SK-N-SH (cell line): ENCODE measurements around the gene MALRD1. TPM values are rescaled to one million over a fixed set of nuclear protein-coding genes. Genes with fewer than 3 reads are reported as not detected.

Source experiments
- CTCF ChIA-PET: fragments of 300-600, 350-600 bp; formaldehyde crosslinking; extraction: SDS; loops from one replicate; lab custom pipeline; 2021; lab: Yijun Ruan, JAX
- POLR2A ChIA-PET: fragments of 350-600 bp; sonication (Branson Sonifier 250); formaldehyde crosslinking; extraction: SDS; loops from one replicate; lab custom pipeline; 2020; ENCODE audit warnings: antibody characterized with exemption, inconsistent platforms; lab: Yijun Ruan, JAX
- DNase-seq: peaks from one replicate; pipeline ENCODE4 v3.0.0; 2012
- H2AFZ ChIP-seq: fragments of 200-600 bp; sonication (generic); 2 replicates; pipeline ENCODE4 v1.8.1; 2016; ENCODE audit warnings: antibody characterized with exemption, mild to moderate bottlenecking, low read depth
- H3F3A ChIP-seq: fragments of 200-600 bp; sonication (generic); replicated peaks from 2 replicates; pipeline ENCODE3; 2016; ENCODE audit warnings: antibody characterized with exemption, mild to moderate bottlenecking; ENCODE audit not compliant: insufficient read depth
- H3K27ac ChIP-seq, 2 experiments: fragments of 200-500 bp in 1 of 2; fragments of 200-600 bp in 1 of 2; sonication (Bioruptor generic) in 1 of 2; sonication (generic), shearing (Covaris generic) in 1 of 2; 2 replicates each; pipeline versions ENCODE4 v1.5.1 to v1.6.1; 2014 to 2016; ENCODE audit warnings: low read depth in 2 of 2, inconsistent platforms in 1 of 2, low read length in 1 of 2, mild to moderate bottlenecking in 1 of 2, mixed read lengths in 1 of 2
- H3K27me3 ChIP-seq: fragments of 200-600 bp; sonication (generic), shearing (Covaris generic); 2 replicates; pipeline ENCODE4 v1.6.1; 2016; ENCODE audit warnings: mixed run types; ENCODE audit not compliant: insufficient read depth
- H3K36me3 ChIP-seq, 2 experiments: fragments of 200-500 bp in 1 of 2; fragments of 200-600 bp in 1 of 2; sonication (Bioruptor generic) in 1 of 2; sonication (generic) in 1 of 2; replicated peaks in 1 of 2; 2 replicates each; pipeline versions ENCODE3 to v1.5.1; 2014 to 2016; ENCODE audit warnings: low read length in 1 of 2, mild to moderate bottlenecking in 1 of 2; ENCODE audit not compliant: insufficient read depth in 2 of 2, control insufficient read depth in 1 of 2
- H3K4me1 ChIP-seq, 2 experiments: fragments of 200-500 bp in 1 of 2; fragments of 200-600 bp in 1 of 2; sonication (Bioruptor generic) in 1 of 2; sonication (generic), shearing (Covaris generic) in 1 of 2; 2 replicates each; pipeline versions ENCODE4 v1.5.1 to v1.6.1; 2014 to 2016; ENCODE audit warnings: low read depth in 1 of 2, low read length in 1 of 2, mixed run types in 1 of 2; ENCODE audit not compliant: insufficient read depth in 2 of 2, control insufficient read depth in 1 of 2
- H3K4me2 ChIP-seq: fragments of 200-600 bp; sonication (generic), shearing (Covaris generic); 2 replicates; pipeline ENCODE4 v1.6.1; 2017; ENCODE audit warnings: mixed run types
- H3K4me3 ChIP-seq, 2 experiments: fragments of 200-500 bp in 1 of 2; fragments of 200-600 bp in 1 of 2; sonication (Bioruptor generic) in 1 of 2; sonication (generic), shearing (Covaris generic) in 1 of 2; 2 replicates each; pipeline versions ENCODE4 v1.5.1 to v1.8.1; 2014 to 2016; ENCODE audit warnings: low read depth in 2 of 2, inconsistent platforms in 1 of 2, low read length in 1 of 2, mild to moderate bottlenecking in 1 of 2, mixed read lengths in 1 of 2, moderate library complexity in 1 of 2
- H3K79me2 ChIP-seq: fragments of 200-600 bp; sonication (generic); 2 replicates; pipeline ENCODE4 v1.8.1; 2017; ENCODE audit warnings: mild to moderate bottlenecking; ENCODE audit not compliant: insufficient read depth
- H3K9ac ChIP-seq: fragments of 200-600 bp; sonication (generic); 2 replicates; pipeline ENCODE4 v1.6.1; 2017; ENCODE audit warnings: mixed run types
- H3K9me2 ChIP-seq: fragments of 200-600 bp; sonication (generic); 2 replicates; pipeline ENCODE4 v1.6.1; 2017; ENCODE audit warnings: mixed run types
- H3K9me3 ChIP-seq: fragments of 200-600 bp; sonication (generic); 2 replicates; pipeline ENCODE4 v1.6.1; 2017; ENCODE audit warnings: mixed run types, mild to moderate bottlenecking, moderate library complexity
- H4K20me1 ChIP-seq: fragments of 200-600 bp; sonication (generic); 2 replicates; pipeline ENCODE4 v1.6.1; 2017; ENCODE audit warnings: mild to moderate bottlenecking, mixed run types; ENCODE audit not compliant: insufficient read depth
- ELF1 ChIP-seq: IDR thresholded peaks from 2 replicates; pipeline ENCODE4 v1.4.0; 2012
- EP300 ChIP-seq, 2 experiments: IDR thresholded peaks; 2 replicates each; pipeline versions ENCODE4 v1.4.0 to v1.6.1; 2012; ENCODE audit warnings: borderline replicate concordance in 1 of 2, low read depth in 1 of 2, low read length in 1 of 2
- FOSL2 ChIP-seq: IDR thresholded peaks from 2 replicates; pipeline ENCODE4 v1.4.0; 2012; ENCODE audit warnings: low read depth, mild to moderate bottlenecking, moderate library complexity, borderline replicate concordance
- FOXM1 ChIP-seq: IDR thresholded peaks from 2 replicates; pipeline ENCODE4 v1.4.0; 2012; ENCODE audit warnings: low read depth, mild to moderate bottlenecking
- GATA2 ChIP-seq: sonication (generic); formaldehyde crosslinking; IDR thresholded peaks from 2 replicates; pipeline ENCODE4 v1.5.0; 2020; ENCODE audit warnings: mild to moderate bottlenecking, missing genetic modification reagents
- MXI1 ChIP-seq: IDR thresholded peaks from 2 replicates; pipeline ENCODE4 v1.6.1; 2012; ENCODE audit warnings: mild to moderate bottlenecking, low read depth, low read length, improper control_type of control experiment
- NRF1 ChIP-seq: IDR thresholded peaks from 2 replicates; pipeline ENCODE4 v1.6.1; 2012; ENCODE audit warnings: low read depth, mild to moderate bottlenecking, low read length
- RCOR1 ChIP-seq: fragments of 150-350 bp; IDR thresholded peaks from 2 replicates; pipeline ENCODE4 v1.6.1; 2017; ENCODE audit warnings: antibody characterized with exemption, low read length
- RFX5 ChIP-seq: IDR thresholded peaks from 2 replicates; pipeline ENCODE4 v1.6.1; 2012; ENCODE audit warnings: mild to moderate bottlenecking, improper control_type of control experiment, low read length
- RXRA ChIP-seq: IDR thresholded peaks from 2 replicates; pipeline ENCODE4 v1.4.0; 2012; ENCODE audit warnings: low read depth, mild to moderate bottlenecking, borderline replicate concordance
- SIN3A ChIP-seq: IDR thresholded peaks from 2 replicates; pipeline ENCODE4 v1.6.1; 2012; ENCODE audit warnings: low read depth, mild to moderate bottlenecking, low read length, moderate library complexity, borderline replicate concordance
- TEAD4 ChIP-seq: IDR thresholded peaks from 2 replicates; pipeline ENCODE4 v1.4.0; 2012; ENCODE audit warnings: mild to moderate bottlenecking, borderline replicate concordance; ENCODE audit not compliant: insufficient read depth
- WGBS: methylation state at CpG from one replicate; pipeline ENCODE4 v1.1.6; 2017; ENCODE audit warnings: low lambda C conversion rate; 5-methylcytosine and 5-hydroxymethylcytosine counted together
- polyA plus RNA-seq, 3 experiments: library from polyadenylated mRNA; depleted of rRNA; stranded (reverse); fragments of >200 nt; gene quantifications; 2 replicates each; pipeline ENCODE4 v1.2.3, GENCODE V29; 2012
- TF ChIP-seq, protein P1 (sequence below): fragments of 200-600 bp; sonication (generic); IDR thresholded peaks from 2 replicates; pipeline ENCODE4 v1.6.1; 2017; ENCODE audit warnings: antibody characterized with exemption, mild to moderate bottlenecking, moderate library complexity
- TF ChIP-seq, protein P2 (sequence below): IDR thresholded peaks from 2 replicates; pipeline ENCODE4 v1.4.0; 2012; ENCODE audit warnings: low read depth
- TF ChIP-seq, protein P3 (sequence below): IDR thresholded peaks from 2 replicates; pipeline ENCODE4 v1.4.0; 2012; ENCODE audit warnings: low read depth, borderline replicate concordance
- TF ChIP-seq, protein P4 (sequence below): IDR thresholded peaks from 2 replicates; pipeline ENCODE4; 2012

The MALRD1 gene
- polyA plus RNA-seq, 1 of the 3 experiments (the other 2 are of a cell fraction), result not detected

DNA sequence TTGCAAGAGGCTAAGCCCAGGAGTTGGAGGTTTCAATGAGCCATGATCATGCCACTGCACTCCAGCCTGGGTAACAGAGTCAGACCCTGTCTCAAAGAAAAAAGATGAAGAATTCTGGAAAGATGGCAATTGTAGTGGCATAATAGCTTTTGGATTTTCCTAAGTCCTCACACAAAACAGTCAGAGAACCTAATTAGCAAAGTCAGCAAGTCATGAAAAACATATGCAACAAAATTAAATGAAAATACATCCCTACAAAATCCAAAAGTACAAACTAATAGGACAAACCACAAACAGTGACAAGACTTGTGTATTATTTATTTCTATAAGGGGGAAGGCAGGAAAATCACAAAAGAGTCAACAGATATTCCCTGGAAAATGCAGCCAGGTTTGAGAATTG is 405.4 kb downstream of the MALRD1 start (continued):
- TF ChIP-seq, protein P1, sequence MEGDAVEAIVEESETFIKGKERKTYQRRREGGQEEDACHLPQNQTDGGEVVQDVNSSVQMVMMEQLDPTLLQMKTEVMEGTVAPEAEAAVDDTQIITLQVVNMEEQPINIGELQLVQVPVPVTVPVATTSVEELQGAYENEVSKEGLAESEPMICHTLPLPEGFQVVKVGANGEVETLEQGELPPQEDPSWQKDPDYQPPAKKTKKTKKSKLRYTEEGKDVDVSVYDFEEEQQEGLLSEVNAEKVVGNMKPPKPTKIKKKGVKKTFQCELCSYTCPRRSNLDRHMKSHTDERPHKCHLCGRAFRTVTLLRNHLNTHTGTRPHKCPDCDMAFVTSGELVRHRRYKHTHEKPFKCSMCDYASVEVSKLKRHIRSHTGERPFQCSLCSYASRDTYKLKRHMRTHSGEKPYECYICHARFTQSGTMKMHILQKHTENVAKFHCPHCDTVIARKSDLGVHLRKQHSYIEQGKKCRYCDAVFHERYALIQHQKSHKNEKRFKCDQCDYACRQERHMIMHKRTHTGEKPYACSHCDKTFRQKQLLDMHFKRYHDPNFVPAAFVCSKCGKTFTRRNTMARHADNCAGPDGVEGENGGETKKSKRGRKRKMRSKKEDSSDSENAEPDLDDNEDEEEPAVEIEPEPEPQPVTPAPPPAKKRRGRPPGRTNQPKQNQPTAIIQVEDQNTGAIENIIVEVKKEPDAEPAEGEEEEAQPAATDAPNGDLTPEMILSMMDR, result no peak
- TF ChIP-seq RCOR1, result no peak
- no peak for TF ChIP-seq GATA2 (CRISPR knock-in tag)
- TF ChIP-seq, protein P2, sequence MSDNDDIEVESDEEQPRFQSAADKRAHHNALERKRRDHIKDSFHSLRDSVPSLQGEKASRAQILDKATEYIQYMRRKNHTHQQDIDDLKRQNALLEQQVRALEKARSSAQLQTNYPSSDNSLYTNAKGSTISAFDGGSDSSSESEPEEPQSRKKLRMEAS, result no peak
- no peak for TF ChIP-seq MXI1

DNA sequence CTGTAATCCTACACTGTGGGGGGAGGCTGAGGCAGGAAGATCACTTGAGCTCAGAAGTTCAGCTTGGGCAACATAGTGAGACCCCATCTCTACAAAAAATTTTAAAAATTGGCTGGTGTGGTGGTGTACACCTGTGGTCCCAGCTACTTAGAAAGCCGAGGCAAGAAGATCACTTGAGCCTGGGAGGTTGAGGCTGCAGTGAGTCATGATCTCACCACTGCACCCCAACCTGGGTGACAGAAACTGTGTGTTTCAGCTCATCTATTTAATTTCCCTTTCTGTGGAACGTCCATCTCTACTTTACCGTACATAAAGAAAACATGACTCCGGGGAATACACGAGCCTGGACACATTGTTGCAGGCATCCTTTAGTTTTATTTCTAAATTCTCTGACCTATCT is 413.0 kb downstream of the MALRD1 start:
- H3K9me3 ChIP-seq, result no peaks in the 10 kb centered on the region
- CTCF ChIA-PET, result no interaction called here
- no peak overlapping the region for H3K4me3 ChIP-seq
- no peak for DNase-seq
- no peaks in the 10 kb centered on the region for H3K27me3 ChIP-seq
- H3K36me3 ChIP-seq, result no peaks in the 10 kb centered on the region
- TF ChIP-seq, protein P3, sequence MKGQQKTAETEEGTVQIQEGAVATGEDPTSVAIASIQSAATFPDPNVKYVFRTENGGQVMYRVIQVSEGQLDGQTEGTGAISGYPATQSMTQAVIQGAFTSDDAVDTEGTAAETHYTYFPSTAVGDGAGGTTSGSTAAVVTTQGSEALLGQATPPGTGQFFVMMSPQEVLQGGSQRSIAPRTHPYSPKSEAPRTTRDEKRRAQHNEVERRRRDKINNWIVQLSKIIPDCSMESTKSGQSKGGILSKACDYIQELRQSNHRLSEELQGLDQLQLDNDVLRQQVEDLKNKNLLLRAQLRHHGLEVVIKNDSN, result no peak
- no peak for TF ChIP-seq TEAD4
- TF ChIP-seq NRF1, result no peak
- TF ChIP-seq SIN3A, result no peak
- no peak for TF ChIP-seq FOXM1
- TF ChIP-seq ELF1, result no peak
- TF ChIP-seq EP300 (IDR thresholded peaks at IDR 0.05; ENCODE audit: borderline replicate concordance in 1 of 2, low read depth in 1 of 2, low read length in 1 of 2), result no peak
- no peak for TF ChIP-seq RXRA
- TF ChIP-seq, protein P2, result no peak
- TF ChIP-seq FOSL2, result no peak
- no peak for TF ChIP-seq RCOR1
- TF ChIP-seq, protein P4, sequence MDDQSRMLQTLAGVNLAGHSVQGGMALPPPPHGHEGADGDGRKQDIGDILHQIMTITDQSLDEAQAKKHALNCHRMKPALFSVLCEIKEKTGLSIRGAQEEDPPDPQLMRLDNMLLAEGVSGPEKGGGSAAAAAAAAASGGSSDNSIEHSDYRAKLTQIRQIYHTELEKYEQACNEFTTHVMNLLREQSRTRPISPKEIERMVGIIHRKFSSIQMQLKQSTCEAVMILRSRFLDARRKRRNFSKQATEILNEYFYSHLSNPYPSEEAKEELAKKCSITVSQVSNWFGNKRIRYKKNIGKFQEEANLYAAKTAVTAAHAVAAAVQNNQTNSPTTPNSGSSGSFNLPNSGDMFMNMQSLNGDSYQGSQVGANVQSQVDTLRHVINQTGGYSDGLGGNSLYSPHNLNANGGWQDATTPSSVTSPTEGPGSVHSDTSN, result no peak
- no peak for TF ChIP-seq RFX5
- no peak overlapping the region for H2AFZ ChIP-seq
- WGBS, result 46% methylated on average over 5 of the region's 5 CpGs
- no peaks in the 10 kb centered on the region for H4K20me1 ChIP-seq
- no peaks in the 10 kb centered on the region for H3K9me2 ChIP-seq
- H3F3A ChIP-seq, result no peaks in the 10 kb centered on the region
- H3K4me1 ChIP-seq, result no peaks in the 10 kb centered on the region
- no peak overlapping the region for H3K4me2 ChIP-seq
- POLR2A ChIA-PET, result no interaction called here
- H3K9ac ChIP-seq, result no peak overlapping the region
- no peak overlapping the region for H3K27ac ChIP-seq
- H3K79me2 ChIP-seq, result no peaks in the 10 kb centered on the region
